ENCODE measurements around the gene MAPK8IP3.

Gene MAPK8IP3

GRCh38 chr16:1746693-1747195, 40.7 kb downstream of the MAPK8IP3 start:
- Histone ChIP-seq H3K4me3 (replicated peaks; ENCODE audit: insufficient read depth, low read length) (no peak overlapping the region), H3K27me3 (ENCODE audit: insufficient read depth, poor library complexity, severe bottlenecking) (no peaks in the 10 kb centered on the region), H3K27ac (replicated peaks) (no peak overlapping the region)
- no peak for TF ChIP-seq SPI1 (IDR thresholded peaks at IDR 0.05; ENCODE audit: borderline replicate concordance, low read depth)
- TF ChIP-seq, protein P1, sequence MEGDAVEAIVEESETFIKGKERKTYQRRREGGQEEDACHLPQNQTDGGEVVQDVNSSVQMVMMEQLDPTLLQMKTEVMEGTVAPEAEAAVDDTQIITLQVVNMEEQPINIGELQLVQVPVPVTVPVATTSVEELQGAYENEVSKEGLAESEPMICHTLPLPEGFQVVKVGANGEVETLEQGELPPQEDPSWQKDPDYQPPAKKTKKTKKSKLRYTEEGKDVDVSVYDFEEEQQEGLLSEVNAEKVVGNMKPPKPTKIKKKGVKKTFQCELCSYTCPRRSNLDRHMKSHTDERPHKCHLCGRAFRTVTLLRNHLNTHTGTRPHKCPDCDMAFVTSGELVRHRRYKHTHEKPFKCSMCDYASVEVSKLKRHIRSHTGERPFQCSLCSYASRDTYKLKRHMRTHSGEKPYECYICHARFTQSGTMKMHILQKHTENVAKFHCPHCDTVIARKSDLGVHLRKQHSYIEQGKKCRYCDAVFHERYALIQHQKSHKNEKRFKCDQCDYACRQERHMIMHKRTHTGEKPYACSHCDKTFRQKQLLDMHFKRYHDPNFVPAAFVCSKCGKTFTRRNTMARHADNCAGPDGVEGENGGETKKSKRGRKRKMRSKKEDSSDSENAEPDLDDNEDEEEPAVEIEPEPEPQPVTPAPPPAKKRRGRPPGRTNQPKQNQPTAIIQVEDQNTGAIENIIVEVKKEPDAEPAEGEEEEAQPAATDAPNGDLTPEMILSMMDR (IDR thresholded peaks at IDR 0.05; ENCODE audit: insufficient read depth, low read length), result no peak
- no peak for TF ChIP-seq GABPA (IDR thresholded peaks at IDR 0.05; ENCODE audit: low read depth)
- TF ChIP-seq POLR2AphosphoS5 (IDR thresholded peaks at IDR 0.05; ENCODE audit: low read depth), result no peak
- TF ChIP-seq, protein P2, sequence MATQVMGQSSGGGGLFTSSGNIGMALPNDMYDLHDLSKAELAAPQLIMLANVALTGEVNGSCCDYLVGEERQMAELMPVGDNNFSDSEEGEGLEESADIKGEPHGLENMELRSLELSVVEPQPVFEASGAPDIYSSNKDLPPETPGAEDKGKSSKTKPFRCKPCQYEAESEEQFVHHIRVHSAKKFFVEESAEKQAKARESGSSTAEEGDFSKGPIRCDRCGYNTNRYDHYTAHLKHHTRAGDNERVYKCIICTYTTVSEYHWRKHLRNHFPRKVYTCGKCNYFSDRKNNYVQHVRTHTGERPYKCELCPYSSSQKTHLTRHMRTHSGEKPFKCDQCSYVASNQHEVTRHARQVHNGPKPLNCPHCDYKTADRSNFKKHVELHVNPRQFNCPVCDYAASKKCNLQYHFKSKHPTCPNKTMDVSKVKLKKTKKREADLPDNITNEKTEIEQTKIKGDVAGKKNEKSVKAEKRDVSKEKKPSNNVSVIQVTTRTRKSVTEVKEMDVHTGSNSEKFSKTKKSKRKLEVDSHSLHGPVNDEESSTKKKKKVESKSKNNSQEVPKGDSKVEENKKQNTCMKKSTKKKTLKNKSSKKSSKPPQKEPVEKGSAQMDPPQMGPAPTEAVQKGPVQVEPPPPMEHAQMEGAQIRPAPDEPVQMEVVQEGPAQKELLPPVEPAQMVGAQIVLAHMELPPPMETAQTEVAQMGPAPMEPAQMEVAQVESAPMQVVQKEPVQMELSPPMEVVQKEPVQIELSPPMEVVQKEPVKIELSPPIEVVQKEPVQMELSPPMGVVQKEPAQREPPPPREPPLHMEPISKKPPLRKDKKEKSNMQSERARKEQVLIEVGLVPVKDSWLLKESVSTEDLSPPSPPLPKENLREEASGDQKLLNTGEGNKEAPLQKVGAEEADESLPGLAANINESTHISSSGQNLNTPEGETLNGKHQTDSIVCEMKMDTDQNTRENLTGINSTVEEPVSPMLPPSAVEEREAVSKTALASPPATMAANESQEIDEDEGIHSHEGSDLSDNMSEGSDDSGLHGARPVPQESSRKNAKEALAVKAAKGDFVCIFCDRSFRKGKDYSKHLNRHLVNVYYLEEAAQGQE (IDR thresholded peaks at IDR 0.05; ENCODE audit: insufficient replicate concordance, low read depth), result no peak
- DNase-seq (ENCODE audit: low read depth in 1 of 2, low spot score in 1 of 2), result no peak

GRCh38 chr16:1747934-1748333, 41.9 kb downstream of the MAPK8IP3 start:
- Histone ChIP-seq H3K27ac (replicated peaks) (no peak overlapping the region), H3K4me3 (replicated peaks; ENCODE audit: insufficient read depth, low read length) (no peak overlapping the region), H3K27me3 (ENCODE audit: insufficient read depth, poor library complexity, severe bottlenecking) (no peaks in the 10 kb centered on the region)
- no peak for TF ChIP-seq GABPA (IDR thresholded peaks at IDR 0.05; ENCODE audit: low read depth)
- TF ChIP-seq POLR2AphosphoS5 (IDR thresholded peaks at IDR 0.05; ENCODE audit: low read depth), result no peak
- DNase-seq (ENCODE audit: low read depth in 1 of 2, low spot score in 1 of 2), result no peak

DNA sequence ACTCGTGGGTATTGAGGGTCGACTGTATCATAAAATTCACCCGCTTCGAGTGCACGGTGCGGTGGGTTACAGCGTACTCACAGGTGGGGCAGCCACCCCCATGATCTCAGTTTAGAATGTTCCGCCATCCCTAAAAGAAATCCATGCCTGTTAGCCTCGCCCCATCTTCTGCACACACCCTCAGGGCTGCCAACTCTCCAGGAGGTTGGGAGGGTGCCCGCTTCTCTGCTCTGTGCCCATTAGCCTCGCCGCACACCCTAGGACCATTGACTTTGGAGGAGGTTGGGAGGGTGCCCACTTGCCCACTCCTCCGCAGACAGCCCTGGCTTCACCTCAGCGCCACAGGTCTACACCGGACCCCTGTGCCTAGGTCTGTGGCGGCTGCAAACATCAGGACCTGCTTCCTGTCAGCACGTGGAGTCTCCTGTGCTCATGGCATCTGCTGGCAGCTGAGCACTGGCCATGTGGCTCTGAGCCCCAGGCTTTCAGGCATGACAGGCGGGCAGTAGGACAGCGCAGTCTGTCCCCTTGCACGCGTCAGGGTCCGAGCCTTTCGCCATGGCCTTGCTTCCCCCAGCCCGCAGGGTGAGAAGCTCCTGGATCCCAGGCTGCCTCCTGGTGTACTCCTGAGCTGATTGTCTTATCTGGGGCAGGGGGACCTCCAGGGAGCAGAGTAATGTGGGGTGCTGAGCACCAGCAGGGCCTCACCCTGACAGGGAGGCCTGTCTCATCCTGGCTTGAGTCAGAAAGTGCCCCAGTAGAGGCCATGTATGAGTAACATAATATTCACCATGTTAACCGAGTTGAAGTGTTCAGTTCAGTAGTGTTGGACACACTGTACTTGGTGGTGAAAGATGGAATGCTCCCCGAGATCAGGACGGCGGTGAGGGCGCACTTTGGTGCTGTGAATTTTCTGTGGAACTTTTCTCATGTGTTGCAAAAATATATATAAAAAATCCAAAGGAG, 43.4 kb downstream of the MAPK8IP3 start:
- Histone ChIP-seq H3K27me3 (ENCODE audit: insufficient read depth, poor library complexity, severe bottlenecking) (no peaks in the 10 kb centered on the region), H3K27ac (replicated peaks) (no peak overlapping the region), H3K4me3 (replicated peaks; ENCODE audit: insufficient read depth, low read length) (no peak overlapping the region)
- DNase-seq (ENCODE audit: low read depth in 1 of 2, low spot score in 1 of 2), result no peak
- TF ChIP-seq, protein P1 (IDR thresholded peaks at IDR 0.05; ENCODE audit: insufficient read depth, low read length), result no peak
- TF ChIP-seq, protein P2 (IDR thresholded peaks at IDR 0.05; ENCODE audit: insufficient replicate concordance, low read depth), result no peak
- TF ChIP-seq GABPA (IDR thresholded peaks at IDR 0.05; ENCODE audit: low read depth) (no peak), SPI1 (IDR thresholded peaks at IDR 0.05; ENCODE audit: borderline replicate concordance, low read depth) (no peak), POLR2AphosphoS5 (IDR thresholded peaks at IDR 0.05; ENCODE audit: low read depth) (no peak)

- Histone ChIP-seq H3K4me3 (replicated peaks; ENCODE audit: insufficient read depth, low read length) (no peak overlapping the region), H3K27ac (replicated peaks) (no peak overlapping the region), H3K27me3 (ENCODE audit: insufficient read depth, poor library complexity, severe bottlenecking) (no peaks in the 10 kb centered on the region)
- no peak for DNase-seq (ENCODE audit: low read depth in 1 of 2, low spot score in 1 of 2)
- TF ChIP-seq SPI1 (IDR thresholded peaks at IDR 0.05; ENCODE audit: borderline replicate concordance, low read depth) (no peak), POLR2AphosphoS5 (IDR thresholded peaks at IDR 0.05; ENCODE audit: low read depth) (no peak), GABPA (IDR thresholded peaks at IDR 0.05; ENCODE audit: low read depth) (no peak)
- TF ChIP-seq, protein P1 (IDR thresholded peaks at IDR 0.05; ENCODE audit: insufficient read depth, low read length), result no peak
- TF ChIP-seq, protein P2 (IDR thresholded peaks at IDR 0.05; ENCODE audit: insufficient replicate concordance, low read depth), result no peak
These were observed 46.0 kb downstream of the MAPK8IP3 start for GRCh38 chr16:1751946-1752345.
